Fibroblast of villous mesenchyme (primary cell): ENCODE results near the gene TBC1D5. TPM values are rescaled to one million over a fixed set of nuclear protein-coding genes. Genes with fewer than 3 reads are reported as not detected.

Experiments used
- DNase-seq: peaks from one replicate; pipeline ENCODE4 v3.0.0-alpha.2; 2010; ENCODE audit warnings: low read depth
- H3K4me3 ChIP-seq: 2 replicates; pipeline ENCODE4 v1.5.1; 2011; ENCODE audit warnings: low read depth, mild to moderate bottlenecking, low read length
- CTCF ChIP-seq: IDR thresholded peaks from 2 replicates; pipeline ENCODE4 v1.5.1; 2012; ENCODE audit warnings: low read depth, mild to moderate bottlenecking, low read length; ENCODE audit not compliant: insufficient read depth
- total RNA-seq: library from RNA; depleted of rRNA; stranded (reverse); fragments of >200 nt; gene quantifications from 2 replicates; pipeline ENCODE4 v1.2.3, GENCODE V29; 2012

The TBC1D5 gene
- total RNA-seq, 1 donor = 107 TPM

DNA sequence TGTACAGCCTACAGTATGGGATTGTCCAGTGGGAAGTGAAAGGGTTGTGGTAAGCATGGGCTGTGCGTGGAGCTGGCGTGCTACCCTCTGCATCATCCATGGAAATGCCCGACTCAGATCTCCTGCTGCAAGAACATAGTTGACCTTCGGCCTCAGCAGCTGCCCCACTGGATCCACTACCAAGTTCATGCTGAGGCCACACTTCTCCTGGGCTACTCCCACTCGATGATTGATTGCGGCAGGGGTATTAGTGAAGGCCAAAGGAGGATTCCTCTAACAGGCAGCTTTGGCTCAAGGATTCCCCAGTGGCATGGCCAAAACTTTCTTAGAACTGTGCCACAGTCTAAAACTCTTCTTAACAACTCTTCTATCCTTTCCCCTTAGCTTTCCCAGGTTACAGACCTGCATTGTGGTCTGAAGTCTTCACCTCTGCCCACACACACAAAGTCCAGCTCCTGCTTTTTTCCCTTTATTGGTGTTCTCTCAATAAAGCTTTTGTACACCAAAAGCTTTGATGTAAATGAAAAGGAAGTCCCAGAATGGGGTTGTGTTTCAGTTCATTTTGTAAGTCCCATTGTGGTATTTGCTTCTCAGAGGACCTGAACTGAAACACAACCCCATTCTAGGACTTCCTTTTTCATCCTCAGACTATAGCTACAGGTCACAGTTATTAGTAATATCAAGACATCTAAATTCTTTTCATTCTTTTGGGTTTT, 4.9 kb upstream of the TBC1D5 start:
- no peak overlapping the region for H3K4me3 ChIP-seq
- no peak for TF ChIP-seq CTCF
- DNase-seq = no peak

DNA sequence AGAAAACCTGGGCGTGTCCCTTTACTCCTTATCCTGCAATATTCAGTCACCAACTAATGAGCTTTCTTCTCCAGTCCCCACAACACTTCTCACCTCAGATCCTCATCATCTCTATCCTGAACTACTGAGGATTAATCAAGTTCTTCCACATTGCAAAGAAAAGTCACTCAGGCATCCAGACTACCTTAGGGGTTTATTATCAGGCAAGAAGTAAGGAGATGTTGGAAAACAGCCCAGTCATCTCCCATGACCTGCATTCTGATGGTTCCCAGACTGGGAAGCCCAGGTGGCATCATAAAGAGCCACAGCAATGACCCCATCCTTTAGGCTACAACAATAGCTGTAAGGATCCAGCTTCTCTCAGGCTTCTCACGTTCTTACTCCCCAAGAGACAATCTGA, 3.5 kb upstream of the TBC1D5 start:
- DNase-seq = no peak
- no peak for TF ChIP-seq CTCF
- no peak overlapping the region for H3K4me3 ChIP-seq

- no peak for DNase-seq
- no peak overlapping the region for H3K4me3 ChIP-seq
- no peak for TF ChIP-seq CTCF
Measured at GRCh38 chr3:17745301-17745700, 2.9 kb upstream of the TBC1D5 start.

- DNase-seq = no peak
- no peak overlapping the region for H3K4me3 ChIP-seq
- no peak for TF ChIP-seq CTCF
Measured at GRCh38 chr3:17744693-17745092, 2.3 kb upstream of the TBC1D5 start.

GRCh38 chr3:17743658-17743995, 1.2 kb upstream of the TBC1D5 start:
- H3K4me3 ChIP-seq = no peak overlapping the region
- DNase-seq = no peak
- no peak for TF ChIP-seq CTCF

DNA sequence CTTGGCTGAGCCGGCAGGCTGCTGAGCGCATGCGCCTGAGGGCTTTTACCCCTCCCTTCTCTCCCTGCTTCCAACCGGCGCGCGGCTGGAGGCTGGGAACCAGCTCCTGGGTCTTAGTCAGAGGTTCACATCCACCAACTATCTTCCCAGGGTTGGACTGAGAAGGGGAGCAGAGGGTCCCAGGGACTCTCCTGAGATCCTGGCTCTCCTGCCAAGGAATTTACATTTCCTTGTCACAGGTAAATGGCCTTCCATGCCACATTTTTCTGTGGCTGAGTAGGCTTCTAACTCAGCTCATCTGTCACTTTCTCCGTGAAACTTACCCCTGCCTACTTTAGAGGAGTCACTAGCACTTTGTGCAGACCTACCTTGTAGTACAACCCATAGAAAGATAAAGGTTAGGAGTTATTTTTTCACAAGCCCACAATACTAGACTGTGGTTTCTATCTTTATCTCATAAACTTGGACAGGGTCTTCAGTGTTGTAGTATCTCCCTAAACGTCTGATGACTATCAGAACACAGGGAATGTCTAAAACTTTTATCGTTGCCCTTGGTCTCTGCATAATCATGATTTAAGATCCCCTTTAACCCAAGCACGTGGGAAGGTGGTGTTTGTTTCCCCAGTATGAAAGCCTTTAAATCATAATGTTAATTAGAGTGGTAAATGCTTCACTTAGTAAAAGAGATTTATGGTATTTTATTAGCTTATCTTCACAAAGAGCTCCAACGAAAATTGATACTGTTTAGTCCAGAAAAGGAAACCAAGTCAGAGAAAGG, 638 bp upstream of the TBC1D5 start:
- peak overlapping the region; percentile 72 for H3K4me3 ChIP-seq
- no peak for DNase-seq
- TF ChIP-seq CTCF = no peak
